Esophagus muscularis mucosa (tissue), 4 donors: ENCODE measurements around the gene TP53BP1. TPM values are rescaled to one million over a fixed set of nuclear protein-coding genes. Genes with fewer than 3 reads are reported as not detected.

ENCODE experiments used
- DNase-seq: peaks from one replicate; pipeline ENCODE4 v3.0.0-alpha.2; 2017; ENCODE audit errors: extremely low spot score
- H3K27ac ChIP-seq, 4 donors: fragments of 200-600 bp; sonication (generic); replicated peaks in 1 of 4; 1 replicate in 3 of 4; 2 replicates in 1 of 4; pipeline ENCODE4 v1.5.1; 2016 to 2019; ENCODE audit warnings: mild to moderate bottlenecking in 1 of 4
- H3K27me3 ChIP-seq, 4 donors: fragments of 200-600 bp; sonication (generic); one replicate each; pipeline versions ENCODE4 v1.5.1 to v1.6.0; 2016 to 2019
- H3K36me3 ChIP-seq, 4 donors: fragments of 200-600 bp; sonication (generic); one replicate each; pipeline ENCODE4 v1.5.1; 2016 to 2019
- H3K4me1 ChIP-seq, 4 donors: fragments of 200-600 bp; sonication (generic); one replicate each; pipeline ENCODE4 v1.5.1; 2016 to 2019
- H3K4me3 ChIP-seq, 4 donors: fragments of 200-600 bp; sonication (generic); 1 replicate in 2 of 4; 2 replicates in 2 of 4; pipeline ENCODE4 v1.5.1; 2016 to 2019; ENCODE audit warnings: mild to moderate bottlenecking in 4 of 4, moderate library complexity in 1 of 4
- H3K9me3 ChIP-seq, 4 donors: fragments of 200-600 bp; sonication (generic); 1 replicate in 3 of 4; 2 replicates in 1 of 4; pipeline ENCODE4 v1.5.1; 2016 to 2019
- CTCF ChIP-seq, 3 experiments: fragments of 200-600 bp in 2 of 3; fragments of 450-650 bp in 1 of 3; sonication (generic) in 2 of 3; IDR thresholded peaks; one replicate each; pipeline ENCODE4 v1.5.1; 2017 to 2019; ENCODE audit warnings: antibody characterized with exemption in 3 of 3, mild to moderate bottlenecking in 2 of 3, moderate library complexity in 1 of 3
- EP300 ChIP-seq: sonication (generic); formaldehyde crosslinking; IDR thresholded peaks from one replicate; pipeline ENCODE4 v1.6.1; 2017; ENCODE audit warnings: antibody characterized with exemption
- POLR2A ChIP-seq: fragments of 450-650 bp; IDR thresholded peaks from one replicate; pipeline ENCODE4 v1.6.1; 2017; ENCODE audit warnings: antibody characterized with exemption, moderate library complexity, mild to moderate bottlenecking, low read depth
- POLR2AphosphoS5 ChIP-seq, 2 donors: sonication (generic); formaldehyde crosslinking; IDR thresholded peaks; one replicate each; pipeline ENCODE4 v1.6.1; 2017; ENCODE audit warnings: antibody characterized with exemption in 2 of 2
- WGBS: methylation state at CpG from one replicate; pipeline ENCODE4 v1.1.5; 2018; 5-methylcytosine and 5-hydroxymethylcytosine counted together
- intact Hi-C: fragments of 100-400 bp; cut with DNase I; formaldehyde crosslinking; loops from one replicate; pipeline ENCODE4 v1.15.1; 2023
- total RNA-seq, 4 donors: library from RNA; depleted of rRNA; stranded (reverse); fragments of >200 nt; gene quantifications; one replicate each; pipeline versions ENCODE4 v1.1.0 to v1.2.1, GENCODE V29; 2016

The TP53BP1 gene
- total RNA-seq, 4 donors from 2014 or later, result 24.7 to 29.9 (median 27.0) TPM

- 97% methylated on average over 7 of the region's 7 CpGs for WGBS
- Histone ChIP-seq H3K4me3 (no peak overlapping the region), H3K4me1 (peaks cover 0 to 12% (median 10%) of the 10 kb centered on the region in 4 donors), H3K27ac (no peak overlapping the region), H3K9me3 (no peaks in the 10 kb centered on the region), H3K27me3 (no peaks in the 10 kb centered on the region), H3K36me3 (peaks cover 11 to 79% (median 50%) of the 10 kb centered on the region in 4 donors)
- TF ChIP-seq POLR2AphosphoS5 (IDR thresholded peaks at IDR 0.05), result no peak
- TF ChIP-seq POLR2A, result no peak
- TF ChIP-seq EP300, result no peak
- TF ChIP-seq CTCF (IDR thresholded peaks at IDR 0.05), result no peak
- intact Hi-C loops, result loop anchor here (10.0 kb wide), 1 partner anchor 168 kb away; no protein-coding TSS in a partner anchor
- DNase-seq, result no peak
Measured at GRCh38 chr15:43436395-43436794, 56.6 kb downstream of the TP53BP1 start.

- no peaks in the 10 kb centered on the region for H3K27me3 ChIP-seq
- intact Hi-C loops, result loop anchor here (10.0 kb wide), 1 partner anchor 170 kb away; no protein-coding TSS in a partner anchor
- TF ChIP-seq POLR2A (no peak), CTCF (IDR thresholded peaks at IDR 0.05) (no peak), EP300 (no peak), POLR2AphosphoS5 (IDR thresholded peaks at IDR 0.05) (no peak)
- no peaks in the 10 kb centered on the region for H3K9me3 ChIP-seq
- peaks cover 11 to 83% (median 52%) of the 10 kb centered on the region in 4 donors for H3K36me3 ChIP-seq
- no peak overlapping the region for H3K4me3 ChIP-seq
- no peaks in the 10 kb centered on the region for H3K4me1 ChIP-seq
- H3K27ac ChIP-seq, result no peak overlapping the region
- no peak for DNase-seq
Measured at GRCh38 chr15:43434446-43434845, 58.5 kb downstream of the TP53BP1 start.

GRCh38 chr15:43433661-43434303 lies 59.2 kb downstream of the TP53BP1 start:
- H3K9me3 ChIP-seq, result no peaks in the 10 kb centered on the region
- WGBS, result 88% methylated on average over 3 of the region's 3 CpGs
- intact Hi-C loops, result loop anchor here (10.0 kb wide), 1 partner anchor 171 kb away; no protein-coding TSS in a partner anchor
- no peak overlapping the region for H3K27ac ChIP-seq
- H3K4me1 ChIP-seq, result no peaks in the 10 kb centered on the region
- peaks cover 11 to 77% (median 49%) of the 10 kb centered on the region in 4 donors for H3K36me3 ChIP-seq
- no peak for DNase-seq
- H3K27me3 ChIP-seq, result no peaks in the 10 kb centered on the region
- H3K4me3 ChIP-seq, result no peak overlapping the region
- no peak for TF ChIP-seq POLR2A
- TF ChIP-seq EP300, result no peak
- no peak for TF ChIP-seq CTCF (IDR thresholded peaks at IDR 0.05)
- TF ChIP-seq POLR2AphosphoS5 (IDR thresholded peaks at IDR 0.05), result no peak

GRCh38 chr15:43433165-43433564 lies 59.8 kb downstream of the TP53BP1 start:
- DNase-seq, result no peak
- 93% methylated on average over 4 of the region's 4 CpGs for WGBS
- intact Hi-C loops, result loop anchor here (10.0 kb wide), 1 partner anchor 172 kb away; no protein-coding TSS in a partner anchor
- TF ChIP-seq POLR2A (no peak), CTCF (IDR thresholded peaks at IDR 0.05) (no peak), POLR2AphosphoS5 (IDR thresholded peaks at IDR 0.05) (no peak), EP300 (no peak)
- no peaks in the 10 kb centered on the region for H3K27me3 ChIP-seq
- H3K4me1 ChIP-seq, result no peaks in the 10 kb centered on the region
- no peaks in the 10 kb centered on the region for H3K9me3 ChIP-seq
- H3K27ac ChIP-seq, result no peak overlapping the region
- H3K36me3 ChIP-seq, result peaks cover 11 to 76% (median 48%) of the 10 kb centered on the region in 4 donors
- no peak overlapping the region for H3K4me3 ChIP-seq
